Ammon's horn (tissue), 1 donor: ENCODE data around the gene JARID2.
"Not testable (repeated sequence)": the region's sequence is repeated elsewhere in the genome, so short reads cannot be mapped to it uniquely, and the experiment has no call there.

Source experiments
- DNase-seq: peaks from one replicate; pipeline ENCODE4 v3.0.0-alpha.2; 2016; ENCODE audit warnings: low spot score

The JARID2 gene

GRCh38 chr6:15401120-15401519 is 155.3 kb downstream of the JARID2 start:
- no peak for DNase-seq

DNA sequence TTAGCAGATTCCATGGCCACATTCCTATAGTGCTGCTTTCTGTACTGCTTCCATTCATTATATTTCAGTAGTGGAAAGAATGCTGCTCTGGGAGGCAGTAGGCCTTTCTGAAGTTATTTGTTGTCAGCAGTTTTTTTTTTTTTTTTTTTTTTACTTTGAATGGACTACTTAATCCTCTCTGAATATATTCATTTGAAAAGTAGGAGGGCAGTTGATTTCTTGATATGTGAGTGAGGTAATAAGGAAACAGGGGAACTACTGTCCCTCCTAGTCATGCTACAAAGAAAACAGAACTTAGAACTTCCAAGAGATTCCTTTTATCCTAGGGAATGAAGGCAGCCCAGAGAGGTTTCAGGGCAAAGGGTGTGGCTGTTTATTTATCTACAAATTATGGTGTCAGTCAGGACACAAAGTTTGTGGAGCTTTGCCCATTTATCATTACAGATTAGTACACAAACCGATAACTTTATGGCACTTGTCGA is 155.9 kb downstream of the JARID2 start:
- no peak for DNase-seq

GRCh38 chr6:15402406-15403045 is 156.7 kb downstream of the JARID2 start:
- DNase-seq: no peak

- no peak for DNase-seq
Measured at GRCh38 chr6:15403094-15403755, 157.4 kb downstream of the JARID2 start.

GRCh38 chr6:15404685-15404980 is 158.8 kb downstream of the JARID2 start:
- DNase-seq: no peak

GRCh38 chr6:15405129-15406068 is 159.5 kb downstream of the JARID2 start:
- peak; percentile 62 for DNase-seq

GRCh38 chr6:15406452-15406851 is 160.6 kb downstream of the JARID2 start:
- no peak for DNase-seq

GRCh38 chr6:15408008-15408407 is 162.1 kb downstream of the JARID2 start:
- no peak for DNase-seq

DNA sequence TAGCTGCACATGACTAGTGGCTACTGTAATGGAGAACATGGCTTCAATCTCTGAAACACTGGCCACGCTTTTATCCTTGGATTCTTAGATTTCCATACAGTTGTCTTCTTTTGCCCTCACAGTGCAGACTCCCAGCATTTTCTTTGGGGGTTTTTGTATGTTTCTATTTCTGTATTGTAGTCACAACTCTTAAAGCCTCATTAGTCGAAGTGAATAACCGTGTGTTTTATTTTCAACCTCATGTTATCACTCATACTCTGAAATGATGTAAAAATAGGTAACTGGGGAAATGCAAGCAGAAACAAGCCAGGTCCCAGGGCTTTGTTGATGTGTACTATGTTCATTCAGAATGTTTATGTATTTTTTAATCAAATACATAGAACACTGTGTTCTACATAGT is 162.9 kb downstream of the JARID2 start:
- DNase-seq: no peak

GRCh38 chr6:15409301-15410125 is 163.6 kb downstream of the JARID2 start:
- DNase-seq: no peak

DNA sequence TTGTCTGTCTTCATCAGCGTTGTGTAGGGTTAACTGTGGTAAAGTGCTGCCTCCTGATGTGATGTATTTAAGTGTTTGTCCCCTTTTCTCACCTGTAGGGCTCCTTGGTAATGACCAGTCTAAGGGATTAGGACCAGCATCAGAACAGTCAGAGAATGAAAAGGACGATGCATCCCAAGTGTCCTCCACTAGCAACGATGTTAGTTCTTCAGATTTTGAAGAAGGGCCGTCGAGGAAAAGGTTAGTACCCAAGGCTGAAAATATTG is 164.2 kb downstream of the JARID2 start:
- DNase-seq: no peak

GRCh38 chr6:15410752-15411151 is 164.9 kb downstream of the JARID2 start:
- DNase-seq: no peak

GRCh38 chr6:15411766-15412165 is 165.9 kb downstream of the JARID2 start:
- no peak for DNase-seq

- DNase-seq: no peak
Measured at GRCh38 chr6:15412767-15413166, 166.9 kb downstream of the JARID2 start.

DNA sequence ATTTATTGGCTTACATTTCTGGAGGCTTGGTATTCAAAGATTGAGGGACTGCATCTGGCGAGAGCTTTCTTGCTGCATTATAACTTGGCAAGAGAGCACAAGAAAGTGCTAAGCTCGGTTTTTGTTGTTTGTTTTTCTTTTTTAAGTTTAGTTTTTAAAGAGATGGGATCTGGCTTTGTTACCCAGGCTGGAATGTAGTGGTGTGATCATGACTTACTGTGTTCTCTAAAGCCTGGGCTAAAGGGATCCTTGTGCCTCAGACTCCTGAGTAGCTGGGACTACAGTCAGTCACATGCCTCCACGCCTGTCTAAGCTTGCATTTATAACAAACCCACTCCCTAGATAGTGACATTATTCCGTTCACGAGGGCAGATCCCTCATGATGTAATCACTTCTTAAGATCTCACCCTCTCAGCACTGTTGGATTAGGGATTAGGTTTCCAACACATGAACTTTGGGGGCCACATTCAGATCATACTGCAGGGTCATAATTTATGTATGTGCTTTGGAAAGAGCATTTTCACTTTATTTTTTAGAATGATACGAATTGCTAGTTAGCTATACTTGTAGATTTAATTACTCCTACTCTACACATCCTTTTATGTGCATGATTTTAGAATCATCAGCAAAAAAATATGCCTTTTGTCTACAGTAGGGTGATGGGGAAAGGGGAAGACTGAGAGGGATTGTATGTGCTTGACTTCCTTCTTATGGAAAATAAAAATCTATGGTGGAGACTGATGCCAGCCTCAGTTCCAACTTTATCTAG is 167.8 kb downstream of the JARID2 start:
- no peak for DNase-seq

DNA sequence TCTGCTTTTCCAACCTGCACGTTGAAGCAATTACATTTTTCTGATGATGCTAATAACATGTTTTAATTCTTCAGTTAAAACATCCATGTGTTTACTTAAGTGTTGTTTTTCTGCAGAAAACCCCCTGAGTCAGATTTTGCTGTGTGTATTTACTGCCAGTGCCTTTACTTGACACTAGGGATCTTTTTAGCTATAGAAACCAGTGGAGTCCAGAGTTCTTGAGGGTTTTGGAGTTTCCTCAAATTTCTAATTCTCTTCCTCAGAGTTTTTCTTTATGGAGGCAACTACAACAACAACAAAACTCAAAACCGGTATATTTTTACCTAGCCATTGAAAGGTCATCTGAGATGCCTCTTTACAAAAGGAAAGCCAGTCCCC is 168.4 kb downstream of the JARID2 start:
- DNase-seq: no peak

DNA sequence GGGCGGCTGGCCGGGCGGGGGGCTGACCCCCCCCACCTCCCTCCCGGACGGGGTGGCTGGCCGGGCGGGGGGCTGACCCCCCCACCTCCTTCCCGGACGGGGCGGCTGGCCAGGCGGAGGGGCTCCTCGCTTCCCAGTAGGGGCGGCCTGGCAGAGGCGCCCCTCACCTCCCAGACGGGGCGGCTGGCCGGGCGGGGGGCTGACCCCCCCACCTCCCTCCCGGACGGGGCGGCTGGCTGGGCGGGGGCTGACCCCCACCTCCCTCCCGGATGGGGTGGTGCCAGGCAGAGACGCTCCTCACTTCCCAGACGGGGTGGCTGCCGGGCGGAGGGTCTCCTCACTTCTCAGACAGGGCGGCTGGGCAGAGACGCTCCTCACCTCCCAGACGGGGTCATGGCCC is 169.8 kb downstream of the JARID2 start:
- not testable (repeated sequence) for DNase-seq

GRCh38 chr6:15416932-15417509 is 171.2 kb downstream of the JARID2 start:
- no peak for DNase-seq

DNA sequence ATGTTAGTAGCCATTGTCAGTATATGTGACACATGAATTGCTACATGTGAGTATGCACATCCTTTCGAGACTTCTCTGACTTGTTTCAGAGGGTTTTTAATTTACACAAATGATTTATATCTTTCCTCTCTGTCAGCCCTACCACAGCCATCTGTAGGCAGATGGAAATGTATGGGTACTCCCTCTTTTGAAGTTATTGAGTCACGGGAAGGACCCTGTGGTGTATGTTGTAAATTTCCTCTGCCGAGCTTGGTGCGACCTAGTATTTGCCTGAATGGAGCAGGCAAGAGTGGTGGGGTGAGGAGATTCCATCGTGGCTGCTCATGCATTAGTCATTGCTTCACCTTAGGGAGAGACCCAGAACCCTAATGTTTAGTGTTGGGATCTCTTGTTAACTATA is 171.9 kb downstream of the JARID2 start:
- no peak for DNase-seq

- no peak for DNase-seq
Measured at GRCh38 chr6:15419493-15419892, 173.6 kb downstream of the JARID2 start.

DNA sequence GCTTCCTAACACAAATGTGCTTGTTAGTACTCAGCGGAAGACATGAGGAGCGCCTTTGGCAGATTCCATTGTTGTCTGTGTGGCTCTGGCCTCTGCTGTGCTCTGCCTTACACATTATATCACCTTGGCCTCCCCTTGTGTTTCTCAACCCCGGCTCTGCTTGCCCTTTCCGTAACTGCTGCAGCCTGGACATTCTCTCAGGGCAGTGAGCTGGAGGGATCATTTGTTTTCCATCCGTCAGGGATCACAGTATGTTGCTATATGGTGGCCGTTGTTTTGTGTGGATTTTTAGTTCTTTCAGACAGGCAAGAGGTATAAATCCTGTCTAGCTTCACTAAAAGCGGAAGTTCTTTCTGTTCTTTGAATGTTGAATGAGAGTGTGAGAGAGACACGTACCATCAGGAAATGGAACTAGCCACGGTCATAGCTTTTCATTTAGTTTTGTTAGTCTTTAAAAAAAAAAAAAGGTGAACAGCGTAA is 175.1 kb downstream of the JARID2 start:
- no peak for DNase-seq
